Loucy (cell line): ENCODE data around the gene MEIOB.

Experiments used
- H2AFZ ChIP-seq: fragments of 200-600 bp; sonication (generic); 2 replicates; pipeline ENCODE4 v1.6.0; 2016; ENCODE audit warnings: antibody characterized with exemption, mild to moderate bottlenecking, low read length, moderate library complexity
- H3F3A ChIP-seq: fragments of 200-600 bp; 2 replicates; pipeline ENCODE4 v1.6.0; 2016; ENCODE audit warnings: antibody characterized with exemption, low read depth, mild to moderate bottlenecking
- H3K27me3 ChIP-seq: fragments of 200-600 bp; sonication (generic); 2 replicates; pipeline ENCODE4 v1.6.1; 2014; ENCODE audit warnings: low read length, mild to moderate bottlenecking; ENCODE audit not compliant: insufficient read depth, poor library complexity, severe bottlenecking
- H3K36me3 ChIP-seq: fragments of 200-600 bp; sonication (generic); 2 replicates; pipeline ENCODE4 v1.6.1; 2016; ENCODE audit warnings: low read length; ENCODE audit not compliant: insufficient read depth
- H3K4me1 ChIP-seq: fragments of 200-600 bp; sonication (generic); 2 replicates; pipeline ENCODE4 v1.5.1; 2014; ENCODE audit warnings: low read length, mild to moderate bottlenecking; ENCODE audit not compliant: insufficient read depth, poor library complexity, severe bottlenecking
- H3K4me2 ChIP-seq: fragments of 200-600 bp; sonication (generic); 2 replicates; pipeline ENCODE4 v1.6.0; 2014; ENCODE audit warnings: antibody characterized with exemption, low read length, low read depth, mild to moderate bottlenecking; ENCODE audit not compliant: poor library complexity, severe bottlenecking
- H3K4me3 ChIP-seq: fragments of 200-600 bp; sonication (generic); 2 replicates; pipeline ENCODE4 v1.5.1; 2014; ENCODE audit warnings: low read length, mild to moderate bottlenecking, mixed read lengths; ENCODE audit not compliant: poor library complexity, severe bottlenecking
- H3K79me2 ChIP-seq: fragments of 200-600 bp; sonication (generic); 2 replicates; pipeline ENCODE4 v1.6.1; 2014; ENCODE audit warnings: low read length; ENCODE audit not compliant: insufficient read depth
- H3K9ac ChIP-seq: fragments of 200-600 bp; sonication (generic); 2 replicates; pipeline ENCODE4 v1.6.0; 2014; ENCODE audit warnings: mild to moderate bottlenecking, low read depth, low read length, moderate library complexity; ENCODE audit not compliant: poor library complexity, severe bottlenecking
- H3K9me2 ChIP-seq: fragments of 200-600 bp; sonication (generic); replicated peaks from 2 replicates; pipeline ENCODE4 v1.6.1; 2016; ENCODE audit warnings: low read depth, low read length, mixed read lengths
- H3K9me3 ChIP-seq: fragments of 200-600 bp; sonication (generic); 2 replicates; pipeline ENCODE4 v1.6.1; 2014; ENCODE audit warnings: mild to moderate bottlenecking, antibody characterized with exemption, low read length, low read depth; ENCODE audit not compliant: insufficient read depth
- H4K20me1 ChIP-seq: fragments of 200-600 bp; sonication (generic); 2 replicates; pipeline ENCODE4 v1.6.0; 2014; ENCODE audit warnings: antibody characterized with exemption, low read length, mild to moderate bottlenecking; ENCODE audit not compliant: insufficient read depth, poor library complexity, severe bottlenecking
- EZH2phosphoT487 ChIP-seq: fragments of 200-600 bp; IDR thresholded peaks from 2 replicates; pipeline ENCODE4 v1.6.1; 2018; ENCODE audit warnings: antibody characterized with exemption, mild to moderate bottlenecking, moderate library complexity, borderline replicate concordance
- TF ChIP-seq, protein P1 (sequence below): fragments of 200-600 bp; sonication (generic); conservative IDR thresholded peaks from 2 replicates; pipeline ENCODE4 v1.5.1; 2014; ENCODE audit warnings: mild to moderate bottlenecking, antibody characterized with exemption, low read length

The MEIOB gene

GRCh38 chr16:1906846-1907165 lies 34.8 kb upstream of the MEIOB start:
- H3K36me3 ChIP-seq = no peaks in the 10 kb centered on the region
- H3K4me1 ChIP-seq = no peaks in the 10 kb centered on the region
- H3K9me3 ChIP-seq = no peaks in the 10 kb centered on the region
- no peaks in the 10 kb centered on the region for H3K9me2 ChIP-seq
- no peak overlapping the region for H3K4me2 ChIP-seq
- H2AFZ ChIP-seq = no peak overlapping the region
- no peak overlapping the region for H3K4me3 ChIP-seq
- no peaks in the 10 kb centered on the region for H3F3A ChIP-seq
- H4K20me1 ChIP-seq = no peaks in the 10 kb centered on the region
- H3K9ac ChIP-seq = no peak overlapping the region
- no peaks in the 10 kb centered on the region for H3K79me2 ChIP-seq
- H3K27me3 ChIP-seq = no peaks in the 10 kb centered on the region
- TF ChIP-seq, protein P1, sequence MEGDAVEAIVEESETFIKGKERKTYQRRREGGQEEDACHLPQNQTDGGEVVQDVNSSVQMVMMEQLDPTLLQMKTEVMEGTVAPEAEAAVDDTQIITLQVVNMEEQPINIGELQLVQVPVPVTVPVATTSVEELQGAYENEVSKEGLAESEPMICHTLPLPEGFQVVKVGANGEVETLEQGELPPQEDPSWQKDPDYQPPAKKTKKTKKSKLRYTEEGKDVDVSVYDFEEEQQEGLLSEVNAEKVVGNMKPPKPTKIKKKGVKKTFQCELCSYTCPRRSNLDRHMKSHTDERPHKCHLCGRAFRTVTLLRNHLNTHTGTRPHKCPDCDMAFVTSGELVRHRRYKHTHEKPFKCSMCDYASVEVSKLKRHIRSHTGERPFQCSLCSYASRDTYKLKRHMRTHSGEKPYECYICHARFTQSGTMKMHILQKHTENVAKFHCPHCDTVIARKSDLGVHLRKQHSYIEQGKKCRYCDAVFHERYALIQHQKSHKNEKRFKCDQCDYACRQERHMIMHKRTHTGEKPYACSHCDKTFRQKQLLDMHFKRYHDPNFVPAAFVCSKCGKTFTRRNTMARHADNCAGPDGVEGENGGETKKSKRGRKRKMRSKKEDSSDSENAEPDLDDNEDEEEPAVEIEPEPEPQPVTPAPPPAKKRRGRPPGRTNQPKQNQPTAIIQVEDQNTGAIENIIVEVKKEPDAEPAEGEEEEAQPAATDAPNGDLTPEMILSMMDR = no peak
- no peak for TF ChIP-seq EZH2phosphoT487

- Histone ChIP-seq H3K9ac (no peak overlapping the region), H3K4me1 (no peaks in the 10 kb centered on the region), H3K9me2 (no peaks in the 10 kb centered on the region), H3K4me2 (no peak overlapping the region), H3K9me3 (no peaks in the 10 kb centered on the region), H3F3A (no peaks in the 10 kb centered on the region), H3K79me2 (no peaks in the 10 kb centered on the region), H3K27me3 (no peaks in the 10 kb centered on the region), H3K4me3 (no peak overlapping the region), H2AFZ (no peak overlapping the region), H3K36me3 (no peaks in the 10 kb centered on the region), H4K20me1 (no peaks in the 10 kb centered on the region)
- TF ChIP-seq EZH2phosphoT487 = no peak
- TF ChIP-seq, protein P1 = no peak
Measured at GRCh38 chr16:1906055-1906845, 34.3 kb upstream of the MEIOB start.

GRCh38 chr16:1903845-1904840 lies 32.2 kb upstream of the MEIOB start:
- Histone ChIP-seq H3K9ac (no peak overlapping the region), H3K9me2 (no peaks in the 10 kb centered on the region), H3K4me2 (no peak overlapping the region), H3K79me2 (no peaks in the 10 kb centered on the region), H3F3A (no peaks in the 10 kb centered on the region), H3K36me3 (no peaks in the 10 kb centered on the region), H2AFZ (no peak overlapping the region), H3K27me3 (no peaks in the 10 kb centered on the region), H3K4me1 (no peaks in the 10 kb centered on the region), H3K9me3 (no peaks in the 10 kb centered on the region), H4K20me1 (no peaks in the 10 kb centered on the region), H3K4me3 (no peak overlapping the region)
- TF ChIP-seq, protein P1 = no peak
- no peak for TF ChIP-seq EZH2phosphoT487
